K562 (cell line): ENCODE data around the gene GHRL. TPM values are rescaled to one million over a fixed set of nuclear protein-coding genes. Genes with fewer than 3 reads are reported as not detected.

Experiments
- CBX3 ChIP-seq, 2 experiments: IDR thresholded peaks; 1 replicate in 1 of 2; 2 replicates in 1 of 2; pipeline ENCODE4 v1.6.1; 2012; ENCODE audit warnings: inconsistent platforms in 2 of 2, low read length in 2 of 2, borderline replicate concordance in 1 of 2, control low read depth in 1 of 2
- CGGBP1 ChIP-seq: fragments of 250-450 bp; sonication (Bioruptor Pico); IDR thresholded peaks from 2 replicates; pipeline ENCODE4 v1.9.0; 2021; ENCODE audit warnings: mild to moderate bottlenecking
- CHD7 ChIP-seq: fragments of 200-600 bp; sonication (generic); IDR thresholded peaks from one replicate; pipeline ENCODE4 v1.6.1; 2012; ENCODE audit warnings: mild to moderate bottlenecking, low read depth, low read length, inconsistent platforms
- CSDE1 ChIP-seq, 2 experiments: fragments of 450-650 bp; IDR thresholded peaks; 2 replicates each; pipeline ENCODE4 v1.6.1; 2016; ENCODE audit warnings: mild to moderate bottlenecking in 1 of 2
- E2F8 ChIP-seq: fragments of 450-650 bp; IDR thresholded peaks from 2 replicates; pipeline ENCODE4 v1.7.1; 2018; ENCODE audit warnings: mild to moderate bottlenecking, low read depth; ENCODE audit not compliant: partially characterized antibody
- FOXA3 ChIP-seq, 2 experiments: fragments of 450-650 bp in 1 of 2; sonication (generic) in 1 of 2; formaldehyde crosslinking; IDR thresholded peaks in 1 of 2; conservative IDR thresholded peaks in 1 of 2; 2 replicates each; pipeline versions ENCODE4 v1.4.0 to v1.8.0; 2020 to 2022; ENCODE audit warnings: mild to moderate bottlenecking in 2 of 2, missing genetic modification reagents in 1 of 2
- MEIS2 ChIP-seq: fragments of 450-650 bp; IDR thresholded peaks from 2 replicates; pipeline ENCODE4 v1.6.1; 2014; ENCODE audit warnings: mild to moderate bottlenecking; ENCODE audit not compliant: partially characterized antibody
- MYNN ChIP-seq, 2 experiments: sonication (generic); formaldehyde crosslinking in 1 of 2; IDR thresholded peaks; 2 replicates each; pipeline versions ENCODE4 v1.5.0 to v1.6.1; 2016 to 2020; ENCODE audit warnings: antibody characterized with exemption in 1 of 2, missing genetic modification reagents in 1 of 2
- SMARCA5 ChIP-seq: fragments of 450-650 bp; IDR thresholded peaks from 2 replicates; pipeline ENCODE4 v1.6.1; 2016
- TRIM25 ChIP-seq: fragments of 450-650 bp; IDR thresholded peaks from 2 replicates; pipeline ENCODE4 v1.7.0; 2016; ENCODE audit warnings: borderline replicate concordance
- polyA plus RNA-seq, 8 experiments: library from polyadenylated mRNA; depleted of rRNA in 4 of 8; stranded (reverse) in 5 of 8; unstranded in 3 of 8; fragments of >200 nt; fragmentation: Nextera tagmentation in 2 of 8; fragmentation: Illumina TruSeq in 1 of 8; extraction: Ambion mirVana in 2 of 8; extraction: Trizol in 1 of 8; gene quantifications; 2 replicates each; pipeline versions ENCODE4 v1.2.1 to v1.2.3, GENCODE V29; 2011 to 2014; ENCODE audit warnings: inconsistent platforms in 1 of 8, missing spikeins in 1 of 8
- total RNA-seq, 7 experiments: library from RNA; depleted of rRNA in 6 of 7; stranded (reverse); fragments of >200 nt in 6 of 7; fragmentation: Illumina TruSeq in 2 of 7; extraction: Trizol in 2 of 7; gene quantifications; 2 replicates each; pipeline versions ENCODE4 v1.2.1 to v1.2.3, GENCODE V29; 2011 to 2021; ENCODE audit warnings: low replicate concordance in 1 of 7

GHRL gene
- total and polyA plus RNA-seq, 9 of the 15 experiments (the other 6 are each of a cell fraction or from before 2014, with no cell fraction given): 0.08 to 0.29 (median 0.15) TPM; not detected in 5

GRCh38 chr3:10263646-10264363 lies 28.9 kb downstream of the GHRL start (continued):
- TF ChIP-seq CSDE1 (IDR thresholded peaks at IDR 0.05) (no peak), TRIM25 (no peak), E2F8 (no peak), CGGBP1 (CRISPR knock-in tag) (no peak), MEIS2 (peak; percentile 73), SMARCA5 (peak; percentile 19; the same call in 1 of the 2 replicates), MYNN (IDR thresholded peaks at IDR 0.05) (no peak), MYNN (CRISPR knock-in tag; IDR thresholded peaks at IDR 0.05) (no peak), CHD7 (no peak), CBX3 (IDR thresholded peaks at IDR 0.05; ENCODE audit: borderline replicate concordance in 1 of 2, low read length in 2 of 2) (no peak), FOXA3 (CRISPR knock-in tag; conservative IDR thresholded peaks at IDR 0.05 in 1 of 2, IDR thresholded peaks at IDR 0.05 in 1 of 2) (no peak)
